Spleen (tissue), 7 donors: ENCODE measurements around the gene PAQR4.

ENCODE experiments used
- POLR2A ChIP-seq, 3 donors: fragments of 450-650 bp; IDR thresholded peaks; one replicate each; pipeline ENCODE4 v1.5.1; 2017; ENCODE audit warnings: antibody characterized with exemption in 3 of 3, mild to moderate bottlenecking in 1 of 3
- TF ChIP-seq, protein P1 (sequence below), 11 experiments: fragments of 200-600 bp in 7 of 11; fragments of 450-650 bp in 4 of 11; sonication (generic) in 4 of 11; IDR thresholded peaks in 8 of 11; conservative IDR thresholded peaks in 3 of 11; 1 replicate in 7 of 11; 2 replicates in 4 of 11; pipeline versions ENCODE4 v1.4.0 to v1.8.0; 2016 to 2021; ENCODE audit warnings: antibody characterized with exemption in 11 of 11, inconsistent platforms in 4 of 11, mild to moderate bottlenecking in 1 of 11
- donor health status: DM: no; HTN: no; CAD: no; lungs with moderate emphysema.
- donor health status: DM: no; HTN: no; CAD: no.
- donor health status: DM: no; HTN: no; CAD: no.

DNA sequence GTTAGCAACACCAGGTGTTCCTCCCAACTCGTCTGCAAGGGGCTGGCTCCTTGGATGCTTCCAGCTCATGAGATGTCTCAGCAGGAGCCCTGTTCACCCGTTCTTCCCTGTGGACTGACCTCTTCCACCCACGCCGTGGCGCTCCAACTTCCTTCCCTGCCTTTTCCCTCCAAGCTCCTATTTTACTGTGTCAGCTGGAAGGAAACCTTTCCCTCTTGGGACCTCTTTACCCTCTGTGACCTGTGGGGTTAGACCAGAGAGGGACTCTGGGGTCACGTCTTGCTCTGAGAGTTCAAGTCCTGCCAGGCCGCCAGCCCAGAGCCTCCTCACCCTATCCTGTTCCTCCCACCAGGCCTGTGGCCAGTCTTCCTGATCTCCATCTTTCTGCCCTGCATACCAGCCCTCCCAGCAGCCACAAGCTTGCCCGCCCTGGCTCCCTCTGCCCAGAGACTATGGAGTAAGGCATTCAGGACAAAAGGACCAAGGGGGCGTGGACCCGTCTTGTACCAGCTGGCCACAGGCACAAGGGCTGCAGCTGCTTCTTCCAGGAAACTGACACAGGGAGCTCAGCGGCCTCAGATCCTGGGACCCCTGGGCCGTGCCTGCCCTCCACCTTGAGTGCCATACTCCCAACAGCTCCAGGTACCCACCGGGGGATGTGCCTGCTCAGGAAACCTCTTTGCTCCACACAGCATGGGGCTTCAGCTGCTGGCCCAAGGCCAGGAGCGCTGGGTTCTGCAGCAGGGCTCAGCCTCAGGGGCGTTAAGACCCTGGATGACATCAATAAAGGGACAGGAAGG is 3.0 kb downstream of the PAQR4 start:
- TF ChIP-seq, protein P1, sequence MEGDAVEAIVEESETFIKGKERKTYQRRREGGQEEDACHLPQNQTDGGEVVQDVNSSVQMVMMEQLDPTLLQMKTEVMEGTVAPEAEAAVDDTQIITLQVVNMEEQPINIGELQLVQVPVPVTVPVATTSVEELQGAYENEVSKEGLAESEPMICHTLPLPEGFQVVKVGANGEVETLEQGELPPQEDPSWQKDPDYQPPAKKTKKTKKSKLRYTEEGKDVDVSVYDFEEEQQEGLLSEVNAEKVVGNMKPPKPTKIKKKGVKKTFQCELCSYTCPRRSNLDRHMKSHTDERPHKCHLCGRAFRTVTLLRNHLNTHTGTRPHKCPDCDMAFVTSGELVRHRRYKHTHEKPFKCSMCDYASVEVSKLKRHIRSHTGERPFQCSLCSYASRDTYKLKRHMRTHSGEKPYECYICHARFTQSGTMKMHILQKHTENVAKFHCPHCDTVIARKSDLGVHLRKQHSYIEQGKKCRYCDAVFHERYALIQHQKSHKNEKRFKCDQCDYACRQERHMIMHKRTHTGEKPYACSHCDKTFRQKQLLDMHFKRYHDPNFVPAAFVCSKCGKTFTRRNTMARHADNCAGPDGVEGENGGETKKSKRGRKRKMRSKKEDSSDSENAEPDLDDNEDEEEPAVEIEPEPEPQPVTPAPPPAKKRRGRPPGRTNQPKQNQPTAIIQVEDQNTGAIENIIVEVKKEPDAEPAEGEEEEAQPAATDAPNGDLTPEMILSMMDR (IDR thresholded peaks at IDR 0.05 in 8 of 11, conservative IDR thresholded peaks at IDR 0.05 in 3 of 11), result no peak
- TF ChIP-seq POLR2A (IDR thresholded peaks at IDR 0.05), result no peak
